Superior temporal gyrus (tissue), 1 donor: Measurements from ENCODE around the gene CSNK2B.

ENCODE experiments used
- DNase-seq: peaks from one replicate; pipeline ENCODE4 v3.0.0-alpha.2; 2016; ENCODE audit errors: extremely low spot score

Gene CSNK2B

GRCh38 chr6:31711233-31711632, 45.4 kb downstream of the CSNK2B start:
- DNase-seq, result no peak

DNA sequence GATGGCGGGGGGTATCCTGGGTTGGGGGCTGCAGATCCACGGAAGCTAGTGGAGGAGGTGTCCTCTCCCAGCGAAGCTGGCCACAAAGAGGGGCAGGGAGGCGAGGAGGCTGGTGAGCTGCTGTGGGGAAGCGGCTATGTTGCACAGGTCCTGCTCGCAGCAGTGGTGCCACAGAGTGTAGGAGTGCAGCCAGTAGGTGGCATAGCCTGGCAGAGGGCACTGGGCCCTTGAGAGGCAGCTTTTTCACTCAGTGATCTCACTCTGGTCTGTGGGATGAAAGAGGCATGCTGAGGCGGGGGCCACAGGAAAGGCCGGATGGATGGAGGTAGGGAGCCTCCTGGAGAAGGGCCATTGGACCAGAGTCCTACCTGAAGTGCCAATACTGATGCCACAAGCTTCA, 46.4 kb downstream of the CSNK2B start:
- no peak for DNase-seq

DNA sequence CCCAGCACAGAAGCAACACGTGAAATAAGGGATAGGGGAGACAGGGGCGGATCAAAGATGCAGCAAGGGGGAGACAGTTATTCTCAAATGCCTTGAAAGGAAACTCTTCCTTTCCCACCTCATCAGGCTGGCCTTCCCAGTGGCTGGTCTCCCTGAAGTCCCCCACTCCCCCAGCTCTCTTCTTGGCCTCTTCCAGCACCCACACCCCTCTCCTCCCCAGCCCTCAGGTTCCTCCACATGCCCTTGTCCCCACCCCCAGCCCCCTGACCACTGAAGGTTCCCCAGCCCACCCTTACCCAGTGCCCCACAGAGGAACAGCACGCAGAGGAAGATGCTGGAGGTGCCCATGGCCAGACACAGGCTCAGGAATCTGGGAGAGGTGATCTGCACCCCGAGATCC, 47.6 kb downstream of the CSNK2B start:
- DNase-seq, result no peak

DNA sequence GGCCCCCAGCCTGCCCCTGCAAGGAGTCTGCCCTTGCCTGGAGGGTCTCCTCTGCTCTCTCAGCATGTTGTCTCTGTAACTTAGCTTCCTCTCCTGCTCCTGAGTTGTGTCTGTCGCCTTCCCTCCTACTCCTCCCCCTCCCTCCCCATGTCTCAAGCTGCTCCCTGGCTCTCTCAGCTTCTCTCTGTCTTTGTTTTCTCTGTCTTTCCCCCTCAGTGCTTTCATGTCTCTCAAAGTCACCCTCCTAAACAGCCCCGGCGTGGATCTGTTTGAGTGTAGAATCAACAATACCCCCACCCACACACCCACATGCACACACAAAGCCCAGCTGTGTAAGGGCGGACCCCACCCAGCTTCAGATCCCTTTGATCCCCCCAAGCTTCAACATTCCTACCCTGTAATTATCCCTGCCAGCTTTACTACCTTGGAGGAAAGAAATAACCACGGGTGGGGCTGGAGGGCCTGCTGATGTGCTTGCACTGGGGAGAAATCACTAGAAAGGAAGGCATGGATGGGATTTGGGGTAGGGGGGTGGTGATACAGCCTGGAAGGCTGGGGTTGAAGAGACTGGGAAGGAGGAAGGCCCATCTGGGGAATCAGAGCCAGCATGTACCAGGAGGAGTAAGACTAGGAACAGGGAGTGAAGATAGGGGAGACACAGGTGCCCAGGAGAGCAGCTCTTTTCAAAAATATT, 48.3 kb downstream of the CSNK2B start:
- DNase-seq, result no peak

GRCh38 chr6:31715022-31715958, 49.4 kb downstream of the CSNK2B start, which contains the start of gene LY6G6D:
TSS of gene LY6G6D (plus strand) at chr6:31715348. CDS start at chr6:31715356, 8 bp downstream.
- DNase-seq, result no peak

- no peak for DNase-seq
Observed at GRCh38 chr6:31717499-31718222, 51.8 kb downstream of the CSNK2B start.

DNA sequence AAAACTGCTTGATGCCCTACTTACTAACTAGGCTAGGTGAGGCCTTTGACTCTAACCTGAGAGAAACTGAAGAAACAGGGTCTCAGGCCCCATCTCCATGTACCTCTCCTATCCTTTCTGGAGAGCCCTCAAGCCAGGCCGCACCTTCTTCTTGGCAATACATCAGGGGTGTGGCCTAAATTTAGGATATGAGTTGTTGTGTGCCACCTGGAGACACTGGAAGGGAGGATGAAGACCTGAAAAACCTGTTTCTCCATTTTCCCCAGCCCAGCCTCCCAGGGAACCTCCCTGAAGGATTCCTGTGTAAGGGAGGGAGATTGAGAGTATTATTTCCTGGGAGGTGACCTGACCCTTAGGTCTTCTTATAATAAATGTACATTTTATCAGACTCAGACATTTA, 52.4 kb downstream of the CSNK2B start:
- no peak for DNase-seq

- no peak for DNase-seq
Observed at GRCh38 chr6:31719001-31719400, 53.1 kb downstream of the CSNK2B start.
